ENCODE results near the gene ABCG8. TPM values are rescaled to one million over a fixed set of nuclear protein-coding genes. Genes with fewer than 3 reads are reported as not detected.

The ABCG8 gene
- total RNA-seq, 1 donor: not detected

DNA sequence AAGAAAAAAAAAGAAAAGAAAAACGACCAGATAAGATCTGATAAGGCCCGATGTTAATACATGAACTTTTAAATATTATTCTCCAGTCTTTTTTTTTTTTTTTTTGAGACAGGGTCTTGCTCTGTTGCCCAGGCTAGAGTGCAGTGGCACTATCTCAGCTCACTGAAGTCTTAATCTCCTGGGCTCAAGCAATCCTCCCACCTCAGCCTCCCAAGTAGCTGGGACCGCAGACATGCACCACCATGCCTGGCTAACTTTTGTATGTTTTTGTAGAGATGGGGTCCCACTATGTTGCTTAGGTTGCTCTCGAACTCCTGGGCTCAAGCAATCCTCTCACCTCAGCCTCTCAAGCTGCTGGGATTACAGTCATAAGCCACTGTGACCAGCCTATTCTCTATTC is 1.7 kb upstream of the ABCG8 start:
- TF ChIP-seq, protein P1, sequence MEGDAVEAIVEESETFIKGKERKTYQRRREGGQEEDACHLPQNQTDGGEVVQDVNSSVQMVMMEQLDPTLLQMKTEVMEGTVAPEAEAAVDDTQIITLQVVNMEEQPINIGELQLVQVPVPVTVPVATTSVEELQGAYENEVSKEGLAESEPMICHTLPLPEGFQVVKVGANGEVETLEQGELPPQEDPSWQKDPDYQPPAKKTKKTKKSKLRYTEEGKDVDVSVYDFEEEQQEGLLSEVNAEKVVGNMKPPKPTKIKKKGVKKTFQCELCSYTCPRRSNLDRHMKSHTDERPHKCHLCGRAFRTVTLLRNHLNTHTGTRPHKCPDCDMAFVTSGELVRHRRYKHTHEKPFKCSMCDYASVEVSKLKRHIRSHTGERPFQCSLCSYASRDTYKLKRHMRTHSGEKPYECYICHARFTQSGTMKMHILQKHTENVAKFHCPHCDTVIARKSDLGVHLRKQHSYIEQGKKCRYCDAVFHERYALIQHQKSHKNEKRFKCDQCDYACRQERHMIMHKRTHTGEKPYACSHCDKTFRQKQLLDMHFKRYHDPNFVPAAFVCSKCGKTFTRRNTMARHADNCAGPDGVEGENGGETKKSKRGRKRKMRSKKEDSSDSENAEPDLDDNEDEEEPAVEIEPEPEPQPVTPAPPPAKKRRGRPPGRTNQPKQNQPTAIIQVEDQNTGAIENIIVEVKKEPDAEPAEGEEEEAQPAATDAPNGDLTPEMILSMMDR (IDR thresholded peaks at IDR 0.05; ENCODE audit: insufficient read depth, low read depth, low read length): no peak
- no peak for DNase-seq (ENCODE audit: low read depth)
- no peak overlapping the region for H3K4me3 ChIP-seq (ENCODE audit: low read depth, low read length)

DNA sequence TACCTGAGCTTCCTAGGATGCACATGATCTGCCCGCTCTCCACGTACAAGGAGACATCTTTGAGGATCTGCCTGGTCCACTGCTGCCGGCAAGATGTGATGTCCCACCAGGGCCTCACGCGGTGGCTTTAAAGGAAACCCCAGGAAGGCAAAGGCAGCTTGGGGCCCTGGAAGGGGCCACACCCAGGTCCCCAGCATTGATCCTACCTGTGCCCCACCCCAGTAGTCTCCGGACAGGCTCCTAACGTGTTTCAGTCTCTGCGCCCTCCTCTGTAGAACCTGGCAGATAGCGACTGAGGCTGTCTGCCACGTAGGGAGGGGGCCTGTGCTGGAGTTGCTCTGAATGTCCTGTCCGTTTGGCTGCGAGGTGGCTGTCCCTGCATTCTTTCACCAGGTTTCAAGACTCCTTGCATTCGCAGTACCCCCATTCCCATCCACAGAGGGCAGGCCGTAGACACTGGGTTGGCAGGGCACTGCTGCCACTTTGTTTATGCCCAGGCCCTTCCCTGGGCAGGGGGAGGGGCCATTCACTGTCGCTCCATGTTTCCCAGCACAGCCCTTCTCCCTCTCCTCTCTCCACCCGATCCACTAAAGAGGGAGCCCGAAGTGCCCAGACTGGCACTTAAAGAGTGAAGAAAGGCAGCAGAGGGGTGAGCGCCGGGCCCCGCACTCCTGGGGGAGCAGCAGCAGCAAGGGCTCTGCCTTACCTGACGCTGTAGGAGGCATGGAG is 776 bp upstream of the ABCG8 start:
- TF ChIP-seq, protein P1 (IDR thresholded peaks at IDR 0.05; ENCODE audit: insufficient read depth, low read depth, low read length): no peak
- H3K4me3 ChIP-seq (ENCODE audit: low read depth, low read length): no peak overlapping the region
- no peak for DNase-seq (ENCODE audit: low read depth)

DNA sequence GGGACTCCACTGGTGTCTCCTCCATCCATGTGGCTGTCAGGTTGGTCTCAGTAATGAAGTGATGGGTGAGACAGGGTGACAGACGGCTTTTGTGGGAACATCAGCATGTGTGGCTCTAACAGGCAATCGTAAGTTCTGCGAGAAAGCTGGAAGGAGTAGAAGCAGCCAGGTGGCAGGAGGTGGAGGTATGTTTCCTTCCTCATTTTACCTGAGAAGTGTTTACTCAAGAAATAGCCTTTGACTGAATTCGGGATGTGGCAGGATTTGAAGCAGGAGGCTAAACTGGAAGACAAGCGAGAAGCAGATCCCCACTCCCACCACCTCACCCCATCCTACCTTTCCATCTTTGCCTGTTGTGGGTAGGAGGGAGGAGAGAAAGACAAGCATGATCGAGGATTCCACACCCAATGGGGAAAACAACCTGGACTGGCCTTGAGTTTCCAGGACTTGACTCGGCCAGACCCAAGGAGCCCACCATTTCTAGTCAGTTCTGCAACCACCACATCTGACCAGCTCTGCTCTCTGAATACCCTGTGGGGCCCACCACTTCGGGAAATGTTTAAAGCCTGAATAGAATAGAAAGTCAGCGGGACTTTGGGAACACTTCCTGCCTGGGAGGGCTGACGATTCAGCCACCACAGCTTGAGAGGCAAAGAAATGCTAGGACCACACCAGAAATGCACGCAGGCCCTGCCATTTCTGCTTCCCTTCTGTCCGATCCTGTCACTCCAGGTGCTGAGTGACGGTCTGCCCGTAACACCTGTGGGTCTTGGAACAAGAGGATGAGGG is 1.2 kb downstream of the ABCG8 start:
- TF ChIP-seq, protein P1 (IDR thresholded peaks at IDR 0.05; ENCODE audit: insufficient read depth, low read depth, low read length): no peak
- no peak for DNase-seq (ENCODE audit: low read depth)

DNA sequence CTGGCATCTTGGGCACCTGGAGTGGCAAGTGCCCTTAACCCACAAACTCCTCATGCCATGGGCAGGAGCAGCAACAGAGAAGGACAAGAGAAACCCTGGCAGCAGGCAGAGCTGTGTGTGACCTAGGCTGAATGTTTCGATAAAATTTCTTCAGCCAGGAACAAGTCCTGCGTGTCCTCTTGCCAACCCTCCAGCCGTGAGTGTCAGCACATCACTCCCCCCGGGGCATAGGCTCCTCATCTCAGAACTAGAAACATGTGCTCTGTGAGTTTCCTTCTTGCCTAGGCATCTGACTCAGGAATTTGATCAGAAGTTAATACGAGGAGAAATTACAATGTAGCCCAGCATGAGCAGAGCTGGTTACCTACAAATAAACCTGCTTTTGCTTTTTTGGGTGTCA is 2.2 kb downstream of the ABCG8 start:
- no peak overlapping the region for H3K4me3 ChIP-seq (ENCODE audit: low read depth, low read length)
- DNase-seq (ENCODE audit: low read depth): no peak
- TF ChIP-seq, protein P1 (IDR thresholded peaks at IDR 0.05; ENCODE audit: insufficient read depth, low read depth, low read length): no peak

More for the DNA sequence above, 1.2 kb downstream of the ABCG8 start:
- no peak overlapping the region for H3K4me3 ChIP-seq (ENCODE audit: low read depth, low read length)

DNA sequence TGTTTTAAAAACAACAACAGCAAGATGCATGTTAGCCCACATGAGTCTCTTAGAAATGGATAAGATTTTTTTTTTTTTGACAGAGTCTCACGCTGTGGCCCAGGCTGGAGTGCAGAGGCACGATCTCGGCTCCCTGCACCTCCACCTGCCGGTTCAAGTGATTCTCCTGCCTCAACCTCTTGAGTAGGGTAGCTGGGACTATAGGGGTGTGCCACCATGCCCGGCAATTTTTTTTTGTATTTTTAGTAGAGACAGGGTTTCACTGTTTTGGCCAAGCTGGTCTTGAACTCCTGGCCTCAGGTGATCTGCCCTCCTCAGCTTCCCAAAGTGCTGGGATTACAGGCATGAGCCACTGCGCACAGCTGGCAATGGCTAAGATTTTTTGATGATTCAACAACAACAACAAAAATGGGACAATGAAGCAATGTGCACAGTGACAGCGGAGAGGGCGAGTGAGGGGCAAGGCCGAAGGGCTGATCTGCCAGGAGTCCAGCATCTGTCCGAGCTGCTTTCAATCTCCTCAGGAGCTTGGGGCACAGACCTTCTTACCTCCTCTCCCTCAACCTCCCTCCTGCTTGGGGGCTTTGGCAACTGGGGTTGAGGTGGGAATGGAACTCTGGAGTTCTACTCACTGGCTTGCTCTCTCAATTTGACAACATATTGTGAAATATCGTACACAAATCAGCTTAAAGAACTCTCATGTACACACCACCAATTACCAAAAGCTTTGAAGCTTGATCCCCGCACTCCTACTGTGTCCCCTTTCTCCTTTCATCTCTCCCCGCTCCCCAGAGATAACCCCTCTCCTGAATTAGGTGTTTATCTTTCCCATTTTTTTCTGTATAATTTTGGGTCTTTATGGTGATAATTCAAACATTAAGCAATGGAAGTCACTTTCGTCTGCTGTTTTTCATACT is 3.4 kb downstream of the ABCG8 start:
- TF ChIP-seq, protein P1 (IDR thresholded peaks at IDR 0.05; ENCODE audit: insufficient read depth, low read depth, low read length): no peak
- no peak for DNase-seq (ENCODE audit: low read depth)
- H3K4me3 ChIP-seq (ENCODE audit: low read depth, low read length): no peak overlapping the region

DNA sequence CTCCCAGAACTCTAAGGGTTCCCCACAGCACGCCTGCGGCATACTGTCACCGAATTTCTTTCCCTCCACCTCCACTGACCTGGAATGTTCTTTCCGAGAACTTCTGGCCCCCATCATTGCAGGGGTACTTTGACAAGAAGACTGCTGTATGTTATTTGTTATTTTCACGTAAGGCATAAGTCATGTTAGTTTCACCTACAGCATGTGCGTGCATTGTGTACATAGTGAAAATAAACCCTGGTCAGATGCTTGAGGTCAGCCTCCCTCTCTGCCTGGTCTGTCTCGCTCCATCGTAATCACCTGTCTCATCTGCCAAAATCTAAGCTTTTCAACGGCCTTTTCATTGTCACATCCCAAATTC is 4.1 kb downstream of the ABCG8 start:
- DNase-seq (ENCODE audit: low read depth): no peak
- H3K4me3 ChIP-seq (ENCODE audit: low read depth, low read length): no peak overlapping the region
- TF ChIP-seq, protein P1 (IDR thresholded peaks at IDR 0.05; ENCODE audit: insufficient read depth, low read depth, low read length): no peak
